IPS-NIHi7 (cell line): ENCODE results near the gene STMN1.

Experiments
- DNase-seq: peaks from one replicate; pipeline ENCODE4 v3.0.0; 2012; ENCODE audit warnings: mixed read lengths; ENCODE audit errors: extremely low spot score

Gene STMN1

GRCh38 chr1:25922056-25922970, 16.1 kb upstream of the STMN1 start:
- DNase-seq: peak; percentile 62

- DNase-seq: no peak
Observed at GRCh38 chr1:25918615-25919014, 12.4 kb upstream of the STMN1 start.

GRCh38 chr1:25917996-25918395, 11.8 kb upstream of the STMN1 start:
- DNase-seq: no peak

GRCh38 chr1:25916460-25916859, 10.2 kb upstream of the STMN1 start:
- DNase-seq: no peak

- DNase-seq: no peak
Observed at GRCh38 chr1:25914074-25914995, 8.1 kb upstream of the STMN1 start.

GRCh38 chr1:25913206-25913605, 7.0 kb upstream of the STMN1 start:
- DNase-seq: no peak

- DNase-seq: no peak
Observed at GRCh38 chr1:25912076-25912831, 6.0 kb upstream of the STMN1 start.

- no peak for DNase-seq
Observed at GRCh38 chr1:25911162-25911561, 4.9 kb upstream of the STMN1 start.

GRCh38 chr1:25909040-25909439, 2.8 kb upstream of the STMN1 start:
- DNase-seq: no peak

- no peak for DNase-seq
Observed at GRCh38 chr1:25908161-25908560, 1.9 kb upstream of the STMN1 start.

- DNase-seq: no peak
Observed at GRCh38 chr1:25907601-25908000, 1.4 kb upstream of the STMN1 start.

GRCh38 chr1:25906644-25907300, 553 bp upstream of the STMN1 start:
- no peak for DNase-seq

GRCh38 chr1:25904943-25905679, 1.1 kb downstream of the STMN1 start:
- DNase-seq: peak; percentile 94

- no peak for DNase-seq
Observed at GRCh38 chr1:25903986-25904385, 2.2 kb downstream of the STMN1 start.

- no peak for DNase-seq
Observed at GRCh38 chr1:25902462-25902861, 3.8 kb downstream of the STMN1 start.

GRCh38 chr1:25900219-25900618, 6.0 kb downstream of the STMN1 start:
- no peak for DNase-seq

GRCh38 chr1:25899792-25900191, 6.4 kb downstream of the STMN1 start:
- no peak for DNase-seq

GRCh38 chr1:25898223-25899015, 7.8 kb downstream of the STMN1 start:
- no peak for DNase-seq

- DNase-seq: no peak
Observed at GRCh38 chr1:25897754-25898153, 8.5 kb downstream of the STMN1 start.

GRCh38 chr1:25896266-25896665, 10.0 kb downstream of the STMN1 start:
- no peak for DNase-seq
